ENCODE results near the gene WDR7. TPM values are rescaled to one million over a fixed set of nuclear protein-coding genes. Genes with fewer than 3 reads are reported as not detected.

WDR7 gene
- total RNA-seq, 1 donor from 2014 or later: 13.5 TPM

GRCh38 chr18:56770873-56771272, 119.7 kb downstream of the WDR7 start:
- no peak for TF ChIP-seq CTCF (IDR thresholded peaks at IDR 0.05)
- Histone ChIP-seq H3K9me3 (no peaks in the 10 kb centered on the region), H3K27ac (no peak overlapping the region), H3K4me1 (no peaks in the 10 kb centered on the region), H3K4me3 (no peak overlapping the region), H3K36me3 (peaks cover 0 to 5% of the 10 kb centered on the region in 2 donors), H3K27me3 (no peaks in the 10 kb centered on the region)
- no peak for DNase-seq (ENCODE audit: low spot score in 2 of 2)
- intact Hi-C loops (cut with DNase I): no loop called here

- H3K36me3 ChIP-seq: peaks cover 0 to 5% of the 10 kb centered on the region in 2 donors
- no peaks in the 10 kb centered on the region for H3K9me3 ChIP-seq
- no peak overlapping the region for H3K4me3 ChIP-seq
- H3K27me3 ChIP-seq: no peaks in the 10 kb centered on the region
- no peak overlapping the region for H3K27ac ChIP-seq
- intact Hi-C loops (cut with DNase I): no loop called here
- H3K4me1 ChIP-seq: no peaks in the 10 kb centered on the region
- DNase-seq (ENCODE audit: low spot score in 2 of 2): no peak
- no peak for TF ChIP-seq CTCF (IDR thresholded peaks at IDR 0.05)
Observed at GRCh38 chr18:56775701-56776100, 124.5 kb downstream of the WDR7 start.

GRCh38 chr18:56787390-56787789, 136.2 kb downstream of the WDR7 start:
- DNase-seq (ENCODE audit: low spot score in 2 of 2): no peak
- Histone ChIP-seq H3K4me3 (no peak overlapping the region), H3K27ac (no peak overlapping the region), H3K36me3 (peaks cover 3 to 4% of the 10 kb centered on the region in 2 donors), H3K27me3 (no peaks in the 10 kb centered on the region), H3K4me1 (no peaks in the 10 kb centered on the region), H3K9me3 (no peaks in the 10 kb centered on the region)
- no peak for TF ChIP-seq CTCF (IDR thresholded peaks at IDR 0.05)
- intact Hi-C loops (cut with DNase I): no loop called here

GRCh38 chr18:56789004-56789888, 138.1 kb downstream of the WDR7 start:
- H3K27ac ChIP-seq: no peak overlapping the region
- no peak for DNase-seq (ENCODE audit: low spot score in 2 of 2)
- intact Hi-C loops (cut with DNase I): no loop called here
- H3K4me3 ChIP-seq: no peak overlapping the region
- H3K27me3 ChIP-seq: no peaks in the 10 kb centered on the region
- no peaks in the 10 kb centered on the region for H3K9me3 ChIP-seq
- peaks cover 3 to 4% of the 10 kb centered on the region in 2 donors for H3K36me3 ChIP-seq
- no peaks in the 10 kb centered on the region for H3K4me1 ChIP-seq
- TF ChIP-seq CTCF (IDR thresholded peaks at IDR 0.05): peak in 1 of 3 experiments; percentile 23

GRCh38 chr18:56789889-56790180, 138.7 kb downstream of the WDR7 start:
- intact Hi-C loops (cut with DNase I): no loop called here
- DNase-seq (ENCODE audit: low spot score in 2 of 2): no peak
- Histone ChIP-seq H3K9me3 (no peaks in the 10 kb centered on the region), H3K27ac (no peak overlapping the region), H3K4me3 (no peak overlapping the region), H3K27me3 (no peaks in the 10 kb centered on the region), H3K4me1 (no peaks in the 10 kb centered on the region), H3K36me3 (peaks cover 3 to 4% of the 10 kb centered on the region in 2 donors)
- peak in 1 of 3 experiments; percentile 1 for TF ChIP-seq CTCF (IDR thresholded peaks at IDR 0.05)

Measured in ascending aorta (tissue), 2 donors.